Stimulated activated CD4-positive, alpha-beta T cell treated with anti-CD3 and anti-CD28 coated beads, Interleukin-15, amount 100 ng/mL, for 48 hours (primary cell): Measurements from ENCODE around the gene HBD.

Source experiments
- DNase-seq, 2 donors: peaks; one replicate each; pipeline ENCODE4 v3.0.0-alpha.2; 2020; ENCODE audit warnings: low read depth in 2 of 2

HBD gene

DNA sequence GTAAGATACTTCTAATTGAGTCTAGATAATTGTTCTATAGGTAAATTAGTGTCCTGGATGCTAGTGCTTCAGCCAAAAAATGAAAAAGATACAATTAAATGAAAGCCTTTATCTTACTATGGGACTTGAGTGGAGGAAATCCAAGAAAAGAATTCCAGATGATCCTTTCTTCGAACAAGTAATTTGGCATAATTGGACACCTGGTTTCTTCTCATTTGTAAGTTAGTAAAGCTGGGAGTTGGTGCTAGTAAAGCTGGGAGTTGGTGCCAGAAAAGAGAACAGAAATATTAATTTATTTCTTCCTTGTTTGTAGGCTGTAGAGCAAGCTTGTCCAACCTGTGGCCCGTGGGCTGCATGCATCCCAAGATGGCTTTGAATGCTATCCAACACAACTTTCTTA, 46.1 kb downstream of the HBD start:
- no peak for DNase-seq
